Stimulated activated CD8-positive, alpha-beta memory T cell treated with anti-CD3 and anti-CD28 coated beads, Interleukin-7, amount 100 ng/mL, for 4 hours (primary cell): ENCODE data around the gene MAN2A2.

Experiments
- DNase-seq, 2 donors: peaks; one replicate each; pipeline ENCODE4 v3.0.0-alpha.2; 2020; ENCODE audit warnings: low read depth in 2 of 2

Gene MAN2A2

DNA sequence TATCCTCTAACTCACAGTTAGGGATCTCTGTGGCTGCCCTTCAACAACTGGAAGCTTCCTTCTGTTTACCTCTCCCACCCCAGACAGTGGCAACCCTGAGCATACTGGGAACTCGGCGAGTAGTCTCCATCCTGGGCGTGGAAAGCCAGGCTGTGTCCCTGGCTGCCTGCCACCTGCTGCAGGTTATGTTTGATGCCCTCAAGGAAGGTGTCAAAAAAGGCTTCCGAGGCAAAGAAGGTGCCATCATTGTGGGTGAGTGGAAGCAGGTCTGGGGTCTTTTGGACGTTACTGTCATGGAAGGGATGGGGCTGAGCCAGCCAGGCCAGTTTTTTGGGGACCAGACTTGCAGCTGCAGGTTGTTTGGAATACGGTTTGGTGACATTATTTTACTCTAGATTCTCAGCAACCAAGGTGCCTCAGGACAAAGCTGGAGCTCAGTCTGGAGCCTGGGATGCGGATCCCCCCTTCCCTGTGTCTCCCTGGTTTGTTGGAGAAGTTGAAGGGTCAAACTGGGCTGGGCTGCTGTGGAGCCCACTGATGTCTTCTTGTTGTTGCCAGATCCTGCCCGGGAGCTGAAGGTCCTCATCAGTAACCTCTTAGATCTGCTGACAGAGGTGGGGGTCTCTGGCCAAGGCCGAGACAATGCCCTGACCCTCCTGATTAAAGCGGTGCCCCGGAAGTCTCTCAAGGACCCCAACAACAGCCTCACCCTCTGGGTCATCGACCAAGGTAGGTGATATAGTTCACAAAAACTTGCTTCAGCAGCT, 39.4 kb downstream of the MAN2A2 start:
- no peak for DNase-seq

DNA sequence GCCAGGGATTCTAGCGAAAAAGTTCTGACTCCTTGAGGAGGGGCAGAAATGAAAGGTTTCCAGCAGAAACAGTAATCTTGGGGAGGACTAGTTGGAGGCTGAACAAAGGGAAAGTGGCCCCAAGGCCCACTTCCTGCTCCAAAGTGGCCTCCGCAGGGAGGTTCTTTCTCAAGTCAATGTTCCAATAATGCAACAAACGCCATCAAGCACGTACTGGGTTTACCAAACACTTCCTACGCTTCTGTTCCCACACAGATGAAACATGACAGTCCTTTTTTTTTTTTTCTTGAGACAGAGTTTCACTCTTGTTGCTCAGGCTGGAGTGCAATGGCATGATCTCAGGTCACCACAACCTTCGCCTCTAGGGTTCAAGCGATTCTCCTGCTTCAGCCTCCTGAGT, 42.0 kb downstream of the MAN2A2 start:
- DNase-seq: no peak

DNA sequence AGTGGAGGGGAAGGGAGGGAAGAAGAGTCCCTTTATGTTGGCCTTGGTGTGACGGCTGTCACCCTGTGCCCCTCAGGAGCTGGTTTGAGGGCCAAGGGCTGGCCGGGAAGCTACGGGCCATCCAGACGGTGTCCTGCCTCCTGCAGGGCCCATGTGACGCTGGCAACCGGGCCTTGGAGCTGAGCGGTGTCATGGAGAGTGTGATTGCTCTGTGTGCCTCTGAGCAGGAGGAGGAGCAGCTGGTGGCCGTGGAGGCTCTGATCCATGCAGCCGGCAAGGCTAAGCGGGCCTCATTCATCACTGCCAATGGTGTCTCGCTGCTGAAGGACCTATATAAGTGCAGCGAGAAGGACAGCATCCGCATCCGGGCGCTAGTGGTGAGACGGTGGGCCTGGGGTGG, 43.4 kb downstream of the MAN2A2 start:
- no peak for DNase-seq

DNA sequence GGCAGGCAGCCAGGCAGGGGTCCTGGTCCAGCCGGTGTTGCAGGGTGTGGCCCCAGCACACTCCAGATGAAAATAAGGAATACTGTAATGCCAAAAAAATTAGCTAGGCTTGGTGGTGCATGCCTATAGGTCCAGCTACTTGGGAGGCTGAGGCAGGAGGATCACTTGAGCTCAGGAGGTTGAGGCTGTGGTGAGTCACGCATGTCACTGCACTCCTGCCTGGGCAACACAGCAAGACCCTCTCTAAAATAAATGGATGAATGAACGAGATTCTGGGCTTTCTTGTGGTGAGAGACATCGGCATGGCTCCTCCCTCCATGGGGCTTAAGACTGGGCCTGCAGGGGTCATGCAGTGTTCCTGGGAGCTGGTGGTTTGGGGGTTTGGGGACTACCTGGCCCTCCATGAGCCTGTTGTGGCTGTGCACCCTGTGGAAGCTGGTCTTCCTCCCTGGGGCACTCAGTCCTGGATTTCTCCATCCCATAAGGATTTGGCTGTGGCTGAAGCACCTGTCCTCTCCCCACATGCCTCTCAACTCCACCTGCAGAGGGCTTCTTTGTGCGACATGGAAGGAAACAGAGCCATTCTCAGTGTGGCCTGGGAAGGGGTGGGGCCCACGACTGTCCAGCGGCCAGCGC, 44.0 kb downstream of the MAN2A2 start:
- DNase-seq: no peak

DNA sequence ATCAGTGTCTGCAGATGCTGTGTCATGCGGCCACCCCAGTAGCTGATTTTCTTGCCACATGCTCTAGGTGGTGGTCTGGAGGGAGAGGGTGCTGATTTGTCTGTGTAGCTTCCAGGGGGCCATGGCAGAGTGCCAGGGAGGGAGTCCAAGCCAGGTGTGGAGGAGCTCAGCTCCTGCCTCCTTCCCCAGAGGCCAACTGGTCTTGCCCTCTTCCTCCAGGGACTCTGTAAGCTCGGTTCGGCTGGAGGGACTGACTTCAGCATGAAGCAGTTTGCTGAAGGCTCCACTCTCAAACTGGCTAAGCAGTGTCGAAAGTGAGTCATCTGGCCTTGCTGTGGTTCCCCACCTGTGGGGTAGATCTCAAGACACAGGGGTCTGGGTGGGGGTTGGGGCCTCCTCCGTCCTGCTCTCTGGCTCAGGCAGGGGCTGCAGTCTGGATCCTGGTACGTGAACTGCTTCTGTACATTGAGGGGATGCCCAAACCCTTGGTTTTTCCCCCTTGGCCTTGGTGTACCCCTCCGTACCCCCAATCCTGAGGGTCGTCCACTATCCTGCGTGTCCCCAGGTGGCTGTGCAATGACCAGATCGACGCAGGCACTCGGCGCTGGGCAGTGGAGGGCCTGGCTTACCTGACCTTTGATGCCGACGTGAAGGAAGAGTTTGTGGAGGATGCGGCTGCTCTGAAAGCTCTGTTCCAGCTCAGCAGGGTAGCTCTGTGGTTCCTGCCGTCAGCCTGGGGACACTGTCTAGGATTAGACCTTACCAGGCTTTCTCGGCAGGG, 44.7 kb downstream of the MAN2A2 start:
- DNase-seq: no peak

DNA sequence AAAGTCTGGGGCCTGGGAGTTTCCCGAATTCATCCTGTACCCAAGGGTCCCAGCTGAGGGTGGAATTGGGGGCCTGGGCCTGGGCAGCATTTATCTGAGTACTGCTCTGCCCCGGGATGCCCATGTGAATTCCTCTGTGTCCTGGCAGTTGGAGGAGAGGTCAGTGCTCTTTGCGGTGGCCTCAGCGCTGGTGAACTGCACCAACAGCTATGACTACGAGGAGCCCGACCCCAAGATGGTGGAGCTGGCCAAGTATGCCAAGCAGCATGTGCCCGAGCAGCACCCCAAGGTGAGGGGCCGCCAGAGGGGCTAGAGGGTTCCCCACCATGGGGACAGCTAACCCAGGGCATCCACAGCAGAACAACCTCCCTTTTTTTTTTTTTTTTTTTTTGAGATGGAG, 45.4 kb downstream of the MAN2A2 start:
- DNase-seq: no peak

DNA sequence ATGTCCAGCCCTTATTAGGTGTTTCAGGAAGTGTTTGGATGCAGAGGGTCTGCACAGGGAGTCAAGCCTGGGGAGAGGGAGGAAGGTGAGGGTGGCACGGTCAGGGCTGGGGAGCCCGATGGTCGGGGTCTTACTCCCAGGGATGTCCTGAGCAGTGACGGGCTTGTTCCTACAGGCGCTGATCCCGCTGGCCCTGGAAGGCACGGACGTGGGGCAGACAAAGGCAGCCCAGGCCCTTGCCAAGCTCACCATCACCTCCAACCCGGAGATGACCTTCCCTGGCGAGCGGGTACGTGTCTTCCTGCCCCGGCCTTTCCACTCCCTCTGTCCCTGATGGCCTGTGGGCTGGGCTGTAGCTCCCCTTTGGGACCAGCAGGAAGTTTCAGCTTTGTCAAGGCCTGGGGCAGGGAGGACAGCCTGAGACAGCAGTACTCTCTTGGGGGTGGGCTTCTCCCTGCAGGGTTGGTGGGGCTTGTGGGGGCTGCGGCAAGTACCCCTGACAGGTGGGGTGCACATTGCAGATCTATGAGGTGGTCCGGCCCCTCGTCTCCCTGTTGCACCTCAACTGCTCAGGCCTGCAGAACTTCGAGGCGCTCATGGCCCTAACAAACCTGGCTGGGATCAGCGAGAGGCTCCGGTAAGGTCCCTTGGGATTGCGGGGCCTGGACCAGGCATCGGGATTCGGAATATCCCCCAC, 47.0 kb downstream of the MAN2A2 start:
- DNase-seq: no peak

DNA sequence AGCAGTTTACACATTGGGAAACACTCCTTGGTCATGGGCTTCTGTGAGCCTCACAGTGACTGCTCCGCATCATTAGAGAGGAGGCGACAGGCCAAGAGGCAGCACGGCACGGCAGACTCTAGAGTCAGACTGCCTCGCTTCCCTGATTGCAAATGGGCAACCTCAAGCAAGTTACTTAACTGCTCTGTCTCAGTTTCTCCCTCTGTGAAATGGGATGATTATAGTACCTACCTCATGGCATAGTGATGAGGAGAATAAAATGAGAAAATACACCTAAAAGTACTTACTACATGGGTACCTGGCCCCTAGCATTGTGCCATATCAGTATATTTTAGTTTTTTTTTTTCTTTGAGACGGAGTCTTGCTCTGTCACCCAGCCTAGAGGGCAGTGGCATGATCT, 47.6 kb downstream of the MAN2A2 start:
- DNase-seq: no peak

DNA sequence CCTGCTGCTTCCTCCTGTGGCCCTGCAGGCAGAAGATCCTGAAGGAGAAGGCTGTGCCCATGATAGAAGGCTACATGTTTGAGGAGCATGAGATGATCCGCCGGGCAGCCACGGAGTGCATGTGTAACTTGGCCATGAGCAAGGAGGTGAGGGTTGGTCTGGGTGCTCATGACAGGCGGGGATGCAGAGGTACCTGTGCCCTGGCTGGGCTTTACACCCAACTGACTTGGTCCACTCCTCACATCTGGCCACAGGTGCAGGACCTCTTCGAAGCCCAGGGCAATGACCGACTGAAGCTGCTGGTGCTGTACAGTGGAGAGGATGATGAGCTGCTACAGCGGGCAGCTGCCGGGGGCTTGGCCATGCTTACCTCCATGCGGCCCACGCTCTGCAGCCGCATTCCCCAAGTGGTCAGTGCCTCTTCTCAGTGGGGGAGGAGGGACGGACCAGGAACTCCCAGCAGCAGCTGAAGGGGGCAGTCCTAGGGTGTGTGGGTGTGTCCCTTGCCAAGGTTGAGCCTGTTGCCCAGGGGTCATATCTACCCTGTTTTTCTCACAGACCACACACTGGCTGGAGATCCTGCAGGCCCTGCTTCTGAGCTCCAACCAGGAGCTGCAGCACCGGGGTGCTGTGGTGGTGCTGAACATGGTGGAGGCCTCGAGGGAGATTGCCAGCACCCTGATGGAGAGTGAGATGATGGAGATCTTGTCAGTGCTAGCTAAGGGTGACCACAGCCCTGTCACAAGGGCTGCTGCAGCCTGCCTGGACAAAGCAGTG, 50.0 kb downstream of the MAN2A2 start:
- no peak for DNase-seq

DNA sequence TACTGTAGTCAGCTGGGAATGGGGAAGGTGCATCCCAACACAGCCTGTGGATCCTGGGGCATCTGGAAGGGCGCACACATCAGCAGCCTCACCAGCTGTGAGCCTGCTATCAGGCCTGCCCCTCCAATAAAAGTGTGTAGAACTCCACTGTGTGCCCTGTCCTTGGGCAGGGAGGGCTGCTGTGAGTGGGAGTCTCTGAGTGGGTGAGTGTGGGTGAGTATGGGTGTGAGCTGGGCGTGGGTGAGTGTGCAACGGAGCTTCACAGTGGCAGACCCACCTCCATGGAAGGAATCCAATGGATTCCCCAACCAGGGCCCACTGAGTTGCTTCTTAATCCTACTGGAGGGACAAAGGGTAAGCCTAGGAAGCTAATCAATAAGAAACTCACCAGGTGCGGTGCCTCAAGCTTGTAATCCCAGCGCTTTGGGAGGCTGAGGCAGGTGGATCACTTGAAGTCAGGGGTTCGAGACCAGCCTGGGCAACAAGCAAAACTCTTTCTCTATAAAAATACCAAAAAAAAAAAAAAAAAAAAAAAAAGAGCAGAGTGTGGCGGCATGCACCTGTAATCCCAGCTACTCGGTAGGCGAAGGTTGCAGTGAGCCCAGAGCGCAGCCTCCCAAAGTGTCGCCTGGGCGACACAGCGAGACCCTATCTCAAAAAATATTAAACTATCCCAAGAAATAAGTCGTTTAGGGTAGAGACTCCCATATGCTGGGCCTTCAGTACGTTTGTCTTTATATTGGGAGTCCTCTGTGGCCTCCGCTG, 51.0 kb downstream of the MAN2A2 start:
- DNase-seq: no peak

DNA sequence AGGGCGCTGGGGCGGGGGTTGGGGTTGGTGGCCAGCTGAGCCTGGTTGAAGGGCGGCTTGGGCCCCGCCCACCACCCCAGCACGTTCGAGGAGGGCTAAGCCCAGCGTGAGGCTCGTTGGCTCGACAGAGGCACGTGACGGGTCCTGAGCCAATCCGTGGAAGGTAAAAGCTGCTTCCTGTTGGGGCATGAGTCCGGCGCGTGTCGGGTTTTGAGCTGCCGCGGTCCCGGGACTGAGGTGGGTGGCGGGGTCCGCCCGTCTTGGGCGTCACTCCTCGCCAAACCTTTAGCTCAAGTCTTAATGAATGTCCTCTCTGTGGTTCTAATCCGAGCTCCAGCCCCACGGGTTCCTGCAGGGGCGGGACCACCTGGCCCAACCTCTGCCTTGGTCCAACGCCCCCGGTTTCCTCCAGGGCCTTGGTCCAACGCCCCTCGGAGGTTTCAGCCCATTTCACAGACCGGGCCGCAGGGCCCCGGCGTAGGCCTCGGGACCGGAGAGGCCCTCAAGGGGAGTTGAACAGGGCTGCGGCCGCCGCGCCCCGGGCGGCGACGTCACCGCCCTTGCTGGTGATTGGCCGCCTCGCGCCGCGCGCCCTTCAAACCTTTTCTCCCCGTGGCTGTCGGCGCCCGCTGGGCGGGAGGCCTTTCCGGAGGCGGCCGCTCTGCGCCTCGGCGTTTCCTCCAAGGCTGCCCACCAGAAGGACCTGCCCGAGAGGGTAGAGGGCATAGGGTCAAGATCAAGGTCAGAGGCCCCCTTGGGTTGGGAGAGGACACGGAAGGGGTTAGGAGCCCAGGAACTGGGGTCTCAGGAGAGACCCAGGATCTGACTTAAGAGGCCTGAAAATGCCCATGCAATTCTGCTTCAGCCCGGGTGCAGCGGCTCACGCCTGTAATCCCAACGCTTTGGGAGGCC, 51.9 kb downstream of the MAN2A2 start, which contains the start of gene RCCD1:
RCCD1 (plus strand) TSS at position 173 of the 912 bp plus-strand sequence. CDS start 1,851 bp downstream, outside the sequence.
- DNase-seq: peak; percentile 85 to 86

DNA sequence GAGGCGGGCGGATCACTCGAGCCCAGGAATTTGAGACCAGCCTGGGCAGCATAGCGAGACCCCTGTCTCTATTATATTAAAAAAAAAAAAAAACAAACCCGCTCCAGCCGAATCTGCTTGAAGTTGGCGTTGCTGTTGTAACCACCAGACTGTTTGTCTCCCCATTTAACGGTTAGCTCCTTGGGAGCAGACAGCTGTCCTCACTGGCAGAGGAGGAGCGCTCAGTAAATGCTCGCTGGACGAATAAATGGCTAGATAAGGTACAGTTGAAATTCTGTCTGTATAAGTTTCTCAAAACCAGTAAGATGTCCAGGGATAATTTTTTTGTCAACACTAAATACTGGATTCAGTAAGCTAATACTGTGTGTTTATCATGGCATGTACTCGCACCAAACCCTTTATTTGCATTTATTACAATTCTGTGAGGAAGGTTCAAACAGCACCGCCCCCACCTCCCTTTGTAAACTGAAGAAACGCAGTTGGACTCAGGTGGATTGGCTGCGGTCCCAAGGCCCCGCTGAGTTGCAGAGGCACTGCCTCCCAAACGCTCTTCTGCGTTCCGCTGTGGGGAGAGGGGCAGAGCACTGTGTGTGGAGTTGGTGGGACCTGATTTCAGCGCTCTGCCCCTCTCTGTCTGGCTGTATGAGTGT, 52.6 kb downstream of the MAN2A2 start:
- DNase-seq: no peak

DNA sequence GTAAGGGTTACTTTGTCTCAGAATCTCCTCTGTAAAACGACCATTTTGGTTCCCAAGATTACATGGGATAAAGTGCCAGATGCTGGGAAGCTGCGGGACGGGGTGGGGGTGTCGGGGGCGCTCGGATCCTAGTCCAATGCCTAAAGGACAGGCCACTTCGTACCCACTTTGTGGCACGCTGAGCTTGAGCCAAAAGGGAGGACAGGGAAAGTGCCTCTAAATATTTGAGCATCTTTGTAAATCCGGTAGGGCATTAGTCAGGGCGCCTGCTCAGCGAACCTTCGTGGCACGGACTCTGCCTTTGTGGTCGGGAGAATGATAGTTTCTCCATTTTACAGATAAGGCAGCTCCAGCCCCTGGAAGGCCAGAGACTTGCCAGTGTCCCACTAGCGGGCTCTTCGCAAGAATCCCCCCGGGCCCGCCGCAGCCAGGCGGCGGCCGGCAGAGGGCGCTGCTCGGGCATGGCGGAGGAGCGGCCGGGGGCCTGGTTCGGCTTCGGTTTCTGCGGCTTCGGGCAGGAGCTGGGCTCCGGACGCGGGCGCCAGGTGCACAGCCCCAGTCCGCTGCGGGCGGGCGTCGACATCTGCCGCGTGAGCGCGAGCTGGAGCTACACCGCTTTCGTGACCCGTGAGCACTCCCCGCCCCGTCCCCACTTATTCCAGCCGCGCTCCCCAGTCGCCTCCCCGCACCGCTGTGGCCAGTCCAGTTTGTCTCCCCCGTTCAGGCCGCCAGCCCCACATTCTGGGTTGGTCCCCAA, 53.4 kb downstream of the MAN2A2 start:
- DNase-seq: peak; percentile 16 to 50

DNA sequence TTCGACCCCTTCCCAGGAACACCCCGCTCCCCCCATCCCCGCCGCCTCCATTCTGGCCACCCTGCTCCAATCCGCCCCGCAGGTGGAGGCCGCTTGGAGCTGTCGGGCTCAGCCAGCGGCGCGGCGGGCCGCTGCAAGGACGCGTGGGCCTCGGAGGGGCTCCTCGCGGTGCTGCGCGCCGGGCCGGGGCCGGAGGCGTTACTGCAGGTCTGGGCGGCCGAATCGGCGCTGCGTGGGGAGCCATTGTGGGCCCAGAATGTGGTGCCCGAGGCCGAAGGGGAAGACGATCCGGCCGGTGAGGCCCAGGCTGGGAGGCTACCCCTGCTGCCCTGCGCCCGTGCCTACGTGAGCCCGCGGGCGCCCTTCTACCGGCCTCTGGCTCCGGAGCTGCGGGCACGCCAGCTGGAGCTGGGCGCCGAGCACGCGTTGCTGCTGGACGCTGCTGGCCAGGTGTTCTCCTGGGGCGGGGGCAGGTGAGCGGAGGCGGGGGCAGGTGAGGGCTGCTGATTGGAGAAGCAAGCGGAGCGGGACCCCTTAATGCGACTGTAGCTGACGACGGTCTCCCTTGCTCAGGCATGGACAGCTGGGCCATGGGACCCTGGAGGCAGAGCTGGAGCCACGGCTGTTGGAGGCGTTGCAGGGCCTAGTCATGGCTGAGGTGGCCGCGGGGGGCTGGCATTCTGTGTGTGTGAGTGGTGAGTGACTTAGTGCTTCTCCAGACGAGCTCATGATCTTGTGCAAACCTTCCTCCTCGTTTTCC, 54.1 kb downstream of the MAN2A2 start:
- DNase-seq: no peak

DNA sequence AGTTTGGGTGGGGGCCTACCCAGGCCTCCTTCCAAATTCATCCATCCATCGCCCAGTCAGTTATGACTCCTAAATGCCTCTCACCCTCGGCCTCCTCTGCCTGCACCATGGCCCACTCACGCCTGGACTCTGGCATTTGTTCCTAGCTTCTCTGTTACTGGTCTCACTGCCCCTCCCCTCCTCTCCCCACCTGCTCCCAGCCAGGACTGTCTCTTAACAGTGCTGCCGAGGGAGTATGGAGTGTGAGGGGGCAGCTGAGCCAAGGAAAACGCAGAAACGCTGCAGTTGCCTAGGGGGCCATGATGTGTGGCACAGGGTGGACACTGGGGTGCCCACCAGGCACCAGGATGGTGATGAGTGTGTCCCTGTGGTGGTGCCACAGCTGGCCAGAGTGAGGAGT, 54.7 kb downstream of the MAN2A2 start:
- no peak for DNase-seq

DNA sequence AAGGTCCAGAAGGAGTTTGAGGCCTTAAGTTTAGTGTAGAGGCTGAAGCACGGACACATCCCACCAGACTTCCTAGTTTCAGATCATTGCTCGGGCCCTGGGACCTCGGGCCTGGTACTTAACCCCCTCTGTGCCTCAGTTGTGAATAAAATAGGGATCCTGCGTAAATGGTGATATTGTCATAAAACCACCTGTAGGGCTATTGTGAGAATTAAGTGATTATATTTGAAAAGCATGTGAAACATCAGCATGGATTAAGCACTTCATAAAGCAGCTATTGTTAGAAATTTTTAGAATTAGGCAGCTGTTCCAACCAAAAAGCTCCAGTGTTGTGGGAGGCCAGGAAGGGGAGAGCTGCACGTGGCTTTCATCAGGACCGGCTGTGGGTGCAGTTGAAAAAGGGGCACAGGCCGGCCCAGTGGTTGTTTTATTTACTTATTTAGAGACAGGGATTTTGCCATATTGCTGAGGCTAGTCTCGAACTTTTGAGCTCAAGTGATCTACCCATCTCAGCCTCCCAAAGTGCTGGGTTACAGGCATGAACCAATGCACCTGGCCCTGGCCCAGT, 56.0 kb downstream of the MAN2A2 start:
- DNase-seq: no peak

DNA sequence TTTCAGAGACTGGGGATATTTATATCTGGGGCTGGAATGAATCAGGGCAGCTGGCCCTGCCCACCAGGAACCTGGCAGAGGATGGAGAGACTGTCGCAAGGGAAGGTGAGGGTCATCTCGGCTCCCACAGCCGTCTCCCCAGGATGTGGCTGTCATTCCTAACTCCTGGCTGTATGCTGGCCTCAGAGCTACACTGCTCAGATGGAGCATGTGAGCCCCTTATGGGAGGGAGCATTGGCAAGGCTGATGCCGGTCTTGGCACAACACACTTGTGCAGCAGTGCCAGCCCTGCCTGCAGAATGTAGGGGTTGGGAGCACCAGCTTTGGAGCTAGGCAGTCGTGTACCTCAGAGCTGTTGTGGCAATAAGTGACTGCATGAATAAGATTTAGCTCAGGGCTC, 56.8 kb downstream of the MAN2A2 start:
- no peak for DNase-seq
